H1 (cell line): Measurements from ENCODE around the gene SIRT5. TPM values are rescaled to one million over a fixed set of nuclear protein-coding genes. Genes with fewer than 3 reads are reported as not detected.

ENCODE experiments used
- E2F6 ChIP-seq: IDR thresholded peaks from 2 replicates; pipeline ENCODE4 v1.6.1; 2012; ENCODE audit warnings: inconsistent platforms
- TEAD4 ChIP-seq: IDR thresholded peaks from 2 replicates; pipeline ENCODE4 v1.6.1; 2012; ENCODE audit warnings: low read depth, low read length, inconsistent platforms, mixed read lengths
- polyA plus RNA-seq, 7 experiments: library from polyadenylated mRNA; depleted of rRNA in 3 of 7; stranded (reverse) in 5 of 7; unstranded in 2 of 7; fragments of >200 nt in 5 of 7; fragments of 200-250 nt in 2 of 7; gene quantifications; 1 replicate in 5 of 7; 2 replicates in 1 of 7; 4 replicates in 1 of 7; pipeline versions ENCODE4 v1.2.1 to v1.2.3, GENCODE V29; 2011 to 2013; ENCODE audit warnings: missing spikeins in 2 of 7, mixed read lengths in 2 of 7
- total RNA-seq: library from RNA; stranded (reverse); fragmentation: NEBNext Ultra II Directional; extraction: Animal tissue kit (Norgen Biotek cat#: 25700); gene quantifications from 2 replicates; pipeline ENCODE4 v1.2.1, GENCODE V29; 2021

Gene SIRT5
- total and polyA plus RNA-seq, 2 of the 8 experiments (the other 6 are each of a cell fraction or from before 2014, with no cell fraction given): 7.4 to 14.7 TPM

DNA sequence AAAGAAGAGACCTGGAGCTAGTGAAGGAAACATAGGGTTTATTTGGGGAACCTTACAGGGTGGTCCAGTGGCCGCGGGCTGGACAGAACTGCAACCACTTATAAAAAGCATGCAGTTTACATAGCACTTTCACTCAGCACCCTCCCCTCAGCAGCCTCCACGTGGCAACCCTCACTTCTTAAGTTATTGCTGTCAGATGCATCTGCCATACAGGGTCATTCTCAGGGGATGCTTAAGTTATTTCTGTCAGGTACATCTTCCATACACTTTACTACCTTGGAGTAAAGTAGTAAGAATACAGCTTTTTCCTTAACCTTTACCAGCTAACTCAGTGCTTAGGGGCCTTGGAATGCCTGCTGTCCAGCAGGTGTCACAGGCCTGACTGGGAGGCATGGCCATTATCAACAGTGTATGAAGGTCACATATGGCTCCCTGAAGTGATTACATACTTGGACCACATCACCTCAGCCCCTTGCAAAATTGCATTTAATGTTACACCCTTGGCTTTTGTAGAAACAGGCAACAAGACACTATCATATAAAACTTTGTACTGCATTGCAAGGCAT, 38.7 kb downstream of the SIRT5 start (continued):
- TF ChIP-seq E2F6: no peak
- no peak for TF ChIP-seq TEAD4
